GM11168 (cell line): ENCODE measurements around the gene DDRGK1.

Source experiments
- in situ Hi-C: fragments of 300-500 bp; cut with MboI; formaldehyde crosslinking; loops from one replicate; pipeline ENCODE4 v1.12.0; 2022; ENCODE audit warnings: low sequenced_read_pairs; ENCODE audit not compliant: unreplicated experiment

The DDRGK1 gene

GRCh38 chr20:3204124-3204794 is at the start of gene DDRGK1:
DDRGK1 (minus strand) TSS chr20:3204682; CDS start chr20:3204627, 55 bp downstream.
- in situ Hi-C loops = no loop called here

DNA sequence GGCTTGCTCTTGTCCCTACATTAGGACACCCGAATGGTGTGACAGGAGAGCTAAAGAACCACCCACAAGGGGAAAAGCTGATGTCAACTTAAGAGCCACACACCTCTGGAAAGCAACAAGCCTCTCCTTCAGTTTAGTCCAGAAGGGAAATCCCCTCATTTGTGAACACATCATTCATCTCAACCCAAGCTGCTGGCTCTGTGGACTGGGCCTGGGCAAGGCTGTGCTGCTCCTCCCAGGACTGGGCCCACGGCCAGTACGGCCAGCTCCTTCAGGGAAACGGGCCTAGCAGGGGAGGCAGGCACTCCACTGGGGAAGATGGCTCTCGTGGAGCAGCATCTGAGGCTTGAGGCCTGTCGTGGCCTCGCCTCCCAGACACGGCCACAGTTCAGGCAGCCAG is 47.3 kb upstream of the DDRGK1 start:
- in situ Hi-C loops = no loop called here

DNA sequence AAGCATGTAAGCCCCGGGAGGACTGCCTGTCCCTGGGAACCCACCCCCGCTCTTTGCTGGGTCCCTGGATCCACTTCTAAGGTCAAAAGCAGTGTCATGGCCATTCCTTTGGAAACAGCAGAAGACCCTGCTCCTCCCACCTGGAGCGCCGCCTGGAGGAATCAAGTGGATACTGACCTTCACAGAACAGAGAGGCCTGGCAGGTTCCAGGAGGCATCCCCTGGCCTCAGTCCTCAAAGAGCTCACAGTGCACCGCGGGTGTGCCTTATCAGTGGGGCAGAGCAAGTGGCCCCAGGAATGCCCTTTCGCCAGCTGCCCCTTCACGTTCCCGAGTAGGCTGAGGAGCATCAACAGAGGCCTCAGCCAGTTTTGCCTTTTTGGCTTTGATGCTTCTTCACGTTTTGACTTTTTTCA is 45.6 kb upstream of the DDRGK1 start:
- in situ Hi-C loops = no loop called here

GRCh38 chr20:3248993-3249347 is 44.5 kb upstream of the DDRGK1 start:
- in situ Hi-C loops = no loop called here

- in situ Hi-C loops = no loop called here
Observed at GRCh38 chr20:3248167-3248992, 43.9 kb upstream of the DDRGK1 start.

- in situ Hi-C loops = no loop called here
Observed at GRCh38 chr20:3247638-3248037, 43.2 kb upstream of the DDRGK1 start.

DNA sequence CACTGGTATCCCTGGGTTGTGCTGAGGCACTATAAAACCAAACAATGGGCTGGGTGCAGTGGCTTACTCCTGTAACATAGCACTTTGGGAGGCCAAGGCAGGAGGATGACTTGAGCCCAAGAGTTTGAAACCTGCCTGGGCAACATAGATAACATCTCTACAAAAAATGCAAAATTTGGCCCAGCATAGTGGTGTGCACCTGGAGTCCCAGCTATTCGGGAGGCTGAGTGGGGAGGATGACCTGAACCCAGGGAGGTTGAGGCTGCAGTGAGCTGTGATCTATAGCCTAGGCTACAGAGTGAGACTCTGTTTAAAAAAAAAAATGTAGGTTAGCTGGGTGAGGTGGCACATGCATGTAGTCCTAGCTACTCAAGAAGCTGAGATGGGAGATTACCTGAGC is 42.2 kb upstream of the DDRGK1 start:
- in situ Hi-C loops = no loop called here

GRCh38 chr20:3245711-3246110 is 41.2 kb upstream of the DDRGK1 start:
- in situ Hi-C loops = no loop called here

- in situ Hi-C loops = no loop called here
Observed at GRCh38 chr20:3245156-3245555, 40.7 kb upstream of the DDRGK1 start.

DNA sequence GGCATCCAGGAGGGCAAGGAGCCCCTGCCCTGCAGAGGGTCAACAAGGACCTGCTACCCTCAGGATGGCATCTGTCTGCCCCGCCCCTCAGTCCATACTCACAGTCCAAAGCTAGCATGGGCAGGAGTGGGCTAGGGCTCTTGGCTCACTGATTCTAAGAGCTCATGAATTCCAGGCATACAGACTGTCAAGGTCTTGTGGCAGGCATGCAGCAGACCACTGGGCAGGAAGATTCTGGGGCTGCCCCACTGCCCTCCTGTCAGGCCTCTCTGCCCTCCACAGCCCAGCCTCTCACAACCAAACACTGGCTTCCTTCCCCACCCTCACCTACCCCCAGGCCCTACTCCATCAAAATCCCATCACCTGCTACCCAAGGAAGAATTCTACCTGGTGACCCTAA is 40.1 kb upstream of the DDRGK1 start:
- in situ Hi-C loops = no loop called here

DNA sequence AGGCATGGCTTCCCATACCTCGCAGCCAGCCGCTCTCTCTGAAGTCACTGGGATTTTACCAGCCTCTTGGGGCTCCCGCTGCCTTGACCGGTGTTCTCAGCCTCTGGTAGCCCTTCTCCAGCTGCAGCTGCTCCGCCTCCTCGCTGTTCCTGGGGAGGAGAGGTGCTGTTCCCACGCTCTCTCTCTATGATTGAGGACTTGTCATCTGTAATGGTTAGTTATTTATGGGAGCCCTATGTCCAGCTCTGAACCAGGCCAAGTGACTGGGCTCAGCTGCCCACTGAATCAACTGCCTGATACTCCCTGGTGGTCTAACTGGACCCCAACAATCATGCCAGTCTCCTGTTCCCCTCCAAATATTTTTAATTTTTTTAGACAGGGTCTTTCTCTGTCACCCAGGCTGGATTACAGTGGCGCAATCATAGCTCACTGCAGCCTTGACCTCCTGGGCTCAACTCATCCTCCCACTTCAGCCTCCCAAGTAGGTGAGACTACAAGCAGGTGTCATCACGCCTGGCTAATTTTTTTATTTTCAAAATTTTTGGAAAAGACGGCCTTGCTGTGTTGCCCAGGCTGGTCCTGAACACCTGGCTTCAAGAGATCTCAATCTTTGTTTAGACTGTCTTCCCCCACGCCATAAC is 39.4 kb upstream of the DDRGK1 start:
- in situ Hi-C loops = no loop called here

GRCh38 chr20:3242172-3242692 is 37.8 kb upstream of the DDRGK1 start:
- in situ Hi-C loops = no loop called here

DNA sequence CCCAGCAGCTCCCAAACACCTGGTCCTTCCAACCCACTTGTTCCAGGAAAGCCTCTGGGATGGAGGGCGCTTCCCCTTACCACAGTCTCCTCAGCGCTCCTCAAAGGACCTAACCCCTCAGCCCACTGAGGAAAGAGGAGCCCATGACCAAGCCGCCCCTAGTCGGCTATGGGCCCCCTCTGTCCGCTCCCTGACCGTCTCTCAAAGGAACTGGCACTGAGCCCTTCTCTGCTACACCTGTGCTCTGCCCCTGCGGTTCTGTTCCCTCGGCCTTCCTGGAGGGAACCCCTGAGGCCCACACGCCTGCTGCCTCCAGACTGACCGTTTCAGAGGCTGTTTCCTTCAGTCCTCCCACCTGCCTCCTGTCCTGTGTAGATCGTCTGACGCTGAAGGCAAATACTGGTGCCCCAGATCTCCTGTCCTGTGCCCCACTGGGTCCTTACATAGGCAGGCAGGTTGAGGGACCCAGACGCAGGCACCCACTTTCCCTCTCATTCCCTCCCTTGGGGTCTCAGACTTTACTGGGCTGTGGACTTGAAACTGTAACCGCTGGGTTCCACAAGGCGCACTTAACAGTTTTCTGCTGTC is 36.4 kb upstream of the DDRGK1 start:
- in situ Hi-C loops = no loop called here

- in situ Hi-C loops = no loop called here
Observed at GRCh38 chr20:3239867-3240775, 35.6 kb upstream of the DDRGK1 start.

DNA sequence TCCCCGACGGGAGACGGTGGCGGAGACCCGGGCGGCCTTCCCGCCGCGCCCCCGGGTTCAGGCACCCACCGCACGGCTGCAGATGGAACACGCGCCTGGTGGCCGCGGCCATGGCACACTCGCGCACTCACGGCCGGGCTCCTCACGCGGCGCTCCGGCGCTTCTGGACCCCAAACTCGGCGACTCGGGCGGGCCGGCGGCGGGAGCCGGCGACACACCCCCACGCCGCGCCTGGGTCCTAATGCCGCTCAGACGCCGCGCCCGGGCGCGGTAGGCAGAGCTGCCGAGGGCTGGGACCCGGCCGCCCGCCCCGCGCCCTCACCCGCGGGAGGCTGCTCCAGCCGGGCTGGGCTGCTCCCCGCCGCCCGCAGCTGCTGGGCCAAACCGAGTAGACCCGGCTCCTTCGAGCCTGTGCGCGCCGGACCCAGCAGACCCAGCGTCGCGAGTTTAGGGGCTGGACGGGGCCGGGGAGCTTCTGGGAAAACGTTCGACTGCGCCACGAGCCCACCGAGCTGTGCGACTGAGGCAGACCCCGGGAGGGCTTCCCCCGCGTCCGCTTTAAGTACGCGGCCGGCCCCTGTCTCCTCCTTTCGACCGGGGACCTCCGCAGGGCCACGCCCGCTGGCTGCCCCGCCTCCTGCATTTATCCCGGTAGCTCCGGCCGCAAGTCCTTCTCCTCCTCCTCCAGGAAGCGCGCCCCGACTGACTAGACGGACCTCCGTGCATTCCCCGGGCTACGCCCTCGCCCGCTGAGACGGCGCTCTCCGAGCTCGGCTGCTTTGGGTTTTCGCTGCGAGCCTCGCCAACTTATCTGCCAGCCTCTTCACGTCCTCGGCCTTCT is 34.8 kb upstream of the DDRGK1 start, which contains the start of gene SLC4A11:
Gene SLC4A11, minus strand, starts transcription at position 165 of the 841 bp plus-strand sequence. Its CDS starts 53 bp downstream, at position 112.
- in situ Hi-C loops = no loop called here

- in situ Hi-C loops = no loop called here
Observed at GRCh38 chr20:3238616-3239025, 34.1 kb upstream of the DDRGK1 start.

GRCh38 chr20:3237958-3238615 is 33.6 kb upstream of the DDRGK1 start:
- in situ Hi-C loops = no loop called here
